Right lobe of liver (tissue), 4 donors: ENCODE results near the gene EDEM2.

ENCODE experiments used
- POLR2A ChIP-seq: fragments of 450-650 bp; IDR thresholded peaks from one replicate; pipeline ENCODE4 v1.6.1; 2017; ENCODE audit warnings: antibody characterized with exemption, mild to moderate bottlenecking
- TF ChIP-seq, protein P1 (sequence below), 4 donors: fragments of 200-600 bp in 3 of 4; fragments of 450-650 bp in 1 of 4; IDR thresholded peaks; one replicate each; pipeline versions ENCODE4 v1.5.1 to v1.8.0; 2016 to 2022; ENCODE audit warnings: antibody characterized with exemption in 4 of 4, mild to moderate bottlenecking in 2 of 4
- donor health status: DM: no; HTN: no; CAD: no.
- donor health status: DM: no; HTN: no; CAD: no.
- donor health status: DM: no; HTN: yes; CAD: no.

GRCh38 chr20:35104685-35105295, 42.3 kb downstream of the EDEM2 start:
- TF ChIP-seq, protein P1, sequence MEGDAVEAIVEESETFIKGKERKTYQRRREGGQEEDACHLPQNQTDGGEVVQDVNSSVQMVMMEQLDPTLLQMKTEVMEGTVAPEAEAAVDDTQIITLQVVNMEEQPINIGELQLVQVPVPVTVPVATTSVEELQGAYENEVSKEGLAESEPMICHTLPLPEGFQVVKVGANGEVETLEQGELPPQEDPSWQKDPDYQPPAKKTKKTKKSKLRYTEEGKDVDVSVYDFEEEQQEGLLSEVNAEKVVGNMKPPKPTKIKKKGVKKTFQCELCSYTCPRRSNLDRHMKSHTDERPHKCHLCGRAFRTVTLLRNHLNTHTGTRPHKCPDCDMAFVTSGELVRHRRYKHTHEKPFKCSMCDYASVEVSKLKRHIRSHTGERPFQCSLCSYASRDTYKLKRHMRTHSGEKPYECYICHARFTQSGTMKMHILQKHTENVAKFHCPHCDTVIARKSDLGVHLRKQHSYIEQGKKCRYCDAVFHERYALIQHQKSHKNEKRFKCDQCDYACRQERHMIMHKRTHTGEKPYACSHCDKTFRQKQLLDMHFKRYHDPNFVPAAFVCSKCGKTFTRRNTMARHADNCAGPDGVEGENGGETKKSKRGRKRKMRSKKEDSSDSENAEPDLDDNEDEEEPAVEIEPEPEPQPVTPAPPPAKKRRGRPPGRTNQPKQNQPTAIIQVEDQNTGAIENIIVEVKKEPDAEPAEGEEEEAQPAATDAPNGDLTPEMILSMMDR (IDR thresholded peaks at IDR 0.05): no peak
- TF ChIP-seq POLR2A: no peak
